Endothelial cell (in vitro differentiated cells): ENCODE results near the gene HIRIP3. TPM values are rescaled to one million over a fixed set of nuclear protein-coding genes. Genes with fewer than 3 reads are reported as not detected.

Experiments
- DNase-seq: peaks from one replicate; pipeline ENCODE4 v3.0.0; 2021; ENCODE audit warnings: low spot score
- H3K27ac Mint-ChIP-seq: one replicate; pipeline ENCODE4 v1.8.0; 2021; ENCODE audit warnings: mixed read lengths, inconsistent platforms; ENCODE audit not compliant: unreplicated experiment
- H3K27me3 Mint-ChIP-seq: one replicate; pipeline ENCODE4 v1.8.0; 2021; ENCODE audit warnings: mild to moderate bottlenecking, moderate library complexity, mixed read lengths, inconsistent platforms; ENCODE audit not compliant: unreplicated experiment
- H3K36me3 Mint-ChIP-seq: one replicate; pipeline ENCODE4 v1.8.0; 2021; ENCODE audit warnings: mild to moderate bottlenecking, low read depth, mixed read lengths, inconsistent platforms; ENCODE audit not compliant: unreplicated experiment
- H3K4me1 Mint-ChIP-seq: one replicate; pipeline ENCODE4 v1.8.0; 2021; ENCODE audit warnings: mild to moderate bottlenecking, mixed read lengths, inconsistent platforms; ENCODE audit not compliant: unreplicated experiment
- H3K4me3 Mint-ChIP-seq: one replicate; pipeline ENCODE4 v1.8.0; 2021; ENCODE audit warnings: mild to moderate bottlenecking, mixed read lengths, inconsistent platforms; ENCODE audit not compliant: unreplicated experiment
- H3K9me3 Mint-ChIP-seq: one replicate; pipeline ENCODE4 v1.8.0; 2021; ENCODE audit warnings: mixed read lengths, inconsistent platforms; ENCODE audit not compliant: unreplicated experiment
- total RNA-seq: library from RNA; stranded (reverse); fragmentation: NEBNext Ultra II Directional; extraction: Animal tissue kit (Norgen Biotek cat#: 25700); gene quantifications from one replicate; pipeline ENCODE4 v1.2.1, GENCODE V29; 2021; ENCODE audit not compliant: unreplicated experiment
- TF ChIP-seq, protein P1 (sequence below): fragments of 200-600 bp; sonication (generic); IDR thresholded peaks from one replicate; pipeline ENCODE4 v1.5.0; 2021; ENCODE audit warnings: antibody characterized with exemption; ENCODE audit not compliant: unreplicated experiment

The HIRIP3 gene
- total RNA-seq, 1 donor from 2014 or later, result 5.2 TPM

DNA sequence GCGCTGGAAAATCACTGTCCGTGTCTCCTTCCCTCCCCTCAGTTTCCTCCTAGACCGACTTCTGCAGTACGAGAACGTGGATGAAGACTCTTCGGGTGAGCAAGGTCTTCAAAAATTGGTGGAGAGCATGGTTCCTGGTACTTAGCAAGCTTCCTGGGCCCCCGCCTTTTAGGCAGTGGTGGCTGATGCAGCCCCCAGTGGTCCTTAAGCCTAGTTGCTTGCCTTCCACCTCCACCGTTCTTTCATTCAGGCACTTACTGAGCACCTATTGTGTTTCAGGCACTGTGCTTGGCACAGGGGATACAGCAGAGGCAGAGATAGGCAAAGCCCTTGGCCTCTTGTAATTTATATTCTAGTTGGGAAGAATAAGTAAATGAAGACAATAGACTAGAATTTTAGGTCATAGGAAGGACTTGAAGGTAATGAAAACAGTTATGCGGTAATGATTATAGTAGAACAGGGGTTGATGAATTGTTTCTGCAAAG, 1.4 kb upstream of the HIRIP3 start:
- no peak for DNase-seq
- H3K36me3 Mint-ChIP-seq, result peaks cover 40% of the 10 kb centered on the region
- peaks cover 40% of the 10 kb centered on the region for H3K27me3 Mint-ChIP-seq
- H3K27ac Mint-ChIP-seq, result peak overlapping the region; percentile 74
- no peaks in the 10 kb centered on the region for H3K9me3 Mint-ChIP-seq
- H3K4me3 Mint-ChIP-seq, result peak overlapping the region; percentile 96
- peaks cover 53% of the 10 kb centered on the region for H3K4me1 Mint-ChIP-seq
- TF ChIP-seq, protein P1, sequence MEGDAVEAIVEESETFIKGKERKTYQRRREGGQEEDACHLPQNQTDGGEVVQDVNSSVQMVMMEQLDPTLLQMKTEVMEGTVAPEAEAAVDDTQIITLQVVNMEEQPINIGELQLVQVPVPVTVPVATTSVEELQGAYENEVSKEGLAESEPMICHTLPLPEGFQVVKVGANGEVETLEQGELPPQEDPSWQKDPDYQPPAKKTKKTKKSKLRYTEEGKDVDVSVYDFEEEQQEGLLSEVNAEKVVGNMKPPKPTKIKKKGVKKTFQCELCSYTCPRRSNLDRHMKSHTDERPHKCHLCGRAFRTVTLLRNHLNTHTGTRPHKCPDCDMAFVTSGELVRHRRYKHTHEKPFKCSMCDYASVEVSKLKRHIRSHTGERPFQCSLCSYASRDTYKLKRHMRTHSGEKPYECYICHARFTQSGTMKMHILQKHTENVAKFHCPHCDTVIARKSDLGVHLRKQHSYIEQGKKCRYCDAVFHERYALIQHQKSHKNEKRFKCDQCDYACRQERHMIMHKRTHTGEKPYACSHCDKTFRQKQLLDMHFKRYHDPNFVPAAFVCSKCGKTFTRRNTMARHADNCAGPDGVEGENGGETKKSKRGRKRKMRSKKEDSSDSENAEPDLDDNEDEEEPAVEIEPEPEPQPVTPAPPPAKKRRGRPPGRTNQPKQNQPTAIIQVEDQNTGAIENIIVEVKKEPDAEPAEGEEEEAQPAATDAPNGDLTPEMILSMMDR, result no peak

DNA sequence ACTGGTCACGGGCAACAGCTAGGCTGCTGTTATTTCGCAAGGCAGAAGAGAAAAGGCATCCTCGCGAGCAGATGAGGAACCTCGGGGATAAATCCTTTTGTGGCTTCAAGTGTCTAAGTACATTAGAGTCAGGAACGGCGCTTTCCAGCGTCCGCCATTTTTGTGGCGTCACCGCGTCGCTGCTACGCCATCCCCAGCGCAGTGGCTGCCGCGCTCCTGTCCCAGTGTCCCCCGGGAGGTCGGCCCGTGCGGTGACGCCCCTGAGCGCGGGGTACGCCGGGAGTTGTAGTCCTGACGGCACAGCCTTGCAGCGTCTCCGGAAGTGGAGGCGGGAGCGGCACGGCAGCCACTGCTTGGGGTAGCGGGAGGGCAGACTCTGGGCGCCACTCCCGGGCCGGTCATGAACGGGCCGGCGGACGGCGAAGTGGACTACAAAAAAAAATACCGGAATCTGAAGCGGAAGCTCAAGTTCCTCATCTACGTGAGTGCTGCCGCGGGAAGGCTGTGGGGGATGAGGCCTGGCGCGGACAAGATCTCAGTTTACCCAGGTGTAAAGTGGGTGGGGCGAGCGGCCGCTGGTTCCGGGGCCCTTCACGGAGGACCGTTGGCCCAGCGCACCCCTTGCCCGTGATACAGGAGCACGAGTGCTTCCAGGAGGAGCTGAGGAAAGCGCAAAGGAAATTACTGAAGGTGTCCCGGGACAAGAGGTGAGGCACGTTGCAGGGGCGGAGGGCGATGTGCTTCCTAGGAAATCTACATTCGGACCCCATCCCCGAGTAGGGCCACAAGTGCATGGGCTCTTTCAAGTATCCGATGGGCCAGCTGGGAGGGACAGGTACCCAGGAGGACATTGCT, 721 bp upstream of the HIRIP3 start, which contains the start of gene INO80E:
Gene INO80E, plus strand, starts transcription at position 331 of the 855 bp plus-strand sequence. Its CDS starts 70 bp downstream, at position 401.
- DNase-seq, result peak; percentile 96
- H3K27ac Mint-ChIP-seq, result peak within 1 kb of the TSS; percentile 74
- H3K27me3 Mint-ChIP-seq, result peaks cover 40% of the 10 kb centered on the region
- H3K36me3 Mint-ChIP-seq, result peaks cover 44% of the 10 kb centered on the region
- TF ChIP-seq, protein P1, result no peak
- peaks cover 53% of the 10 kb centered on the region for H3K4me1 Mint-ChIP-seq
- H3K9me3 Mint-ChIP-seq, result no peaks in the 10 kb centered on the region
- H3K4me3 Mint-ChIP-seq, result peak within 1 kb of the TSS; percentile 96

DNA sequence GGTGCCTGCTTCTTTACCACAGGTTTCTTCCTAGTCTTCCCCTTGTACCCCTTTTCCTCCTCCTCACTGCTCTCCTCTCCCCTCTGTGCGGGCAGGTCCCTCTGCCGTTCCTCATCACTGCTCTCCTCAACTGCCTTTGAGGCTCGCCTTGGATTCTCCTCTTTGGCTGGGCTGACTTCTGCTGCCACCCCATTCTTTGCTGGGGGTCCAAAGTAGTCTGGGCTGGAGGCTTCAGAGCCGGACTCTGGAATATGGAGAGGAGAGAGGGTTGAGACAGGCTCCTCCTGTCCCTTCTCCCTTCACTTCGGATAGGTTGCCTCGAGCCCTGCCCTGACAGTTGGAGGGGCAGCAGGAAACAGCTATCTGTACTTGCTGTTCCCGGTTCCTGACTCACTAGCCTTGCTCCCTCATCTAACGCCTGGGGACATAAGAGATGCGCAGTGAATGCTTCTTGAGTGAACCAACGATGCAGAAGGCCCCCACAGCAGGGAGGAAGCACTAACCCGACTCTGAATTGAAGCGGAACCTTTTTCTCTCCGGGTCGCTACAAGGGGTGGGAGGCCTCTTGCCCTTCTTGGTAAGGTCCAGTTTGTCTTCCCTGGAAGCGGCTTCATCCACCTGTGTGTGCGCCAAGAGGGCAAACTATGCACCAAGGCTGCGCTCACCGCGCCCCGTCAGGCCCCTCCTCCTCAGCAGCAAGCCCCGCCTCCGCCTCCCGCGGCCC, 655 bp downstream of the HIRIP3 start:
- TF ChIP-seq, protein P1, result no peak
- Mint-ChIP-seq H3K4me3 (peak overlapping the region; percentile 96), H3K4me1 (peaks cover 57% of the 10 kb centered on the region), H3K27me3 (peaks cover 39% of the 10 kb centered on the region), H3K27ac (peak overlapping the region; percentile 81), H3K9me3 (no peaks in the 10 kb centered on the region), H3K36me3 (peaks cover 52% of the 10 kb centered on the region)
- DNase-seq, result no peak

DNA sequence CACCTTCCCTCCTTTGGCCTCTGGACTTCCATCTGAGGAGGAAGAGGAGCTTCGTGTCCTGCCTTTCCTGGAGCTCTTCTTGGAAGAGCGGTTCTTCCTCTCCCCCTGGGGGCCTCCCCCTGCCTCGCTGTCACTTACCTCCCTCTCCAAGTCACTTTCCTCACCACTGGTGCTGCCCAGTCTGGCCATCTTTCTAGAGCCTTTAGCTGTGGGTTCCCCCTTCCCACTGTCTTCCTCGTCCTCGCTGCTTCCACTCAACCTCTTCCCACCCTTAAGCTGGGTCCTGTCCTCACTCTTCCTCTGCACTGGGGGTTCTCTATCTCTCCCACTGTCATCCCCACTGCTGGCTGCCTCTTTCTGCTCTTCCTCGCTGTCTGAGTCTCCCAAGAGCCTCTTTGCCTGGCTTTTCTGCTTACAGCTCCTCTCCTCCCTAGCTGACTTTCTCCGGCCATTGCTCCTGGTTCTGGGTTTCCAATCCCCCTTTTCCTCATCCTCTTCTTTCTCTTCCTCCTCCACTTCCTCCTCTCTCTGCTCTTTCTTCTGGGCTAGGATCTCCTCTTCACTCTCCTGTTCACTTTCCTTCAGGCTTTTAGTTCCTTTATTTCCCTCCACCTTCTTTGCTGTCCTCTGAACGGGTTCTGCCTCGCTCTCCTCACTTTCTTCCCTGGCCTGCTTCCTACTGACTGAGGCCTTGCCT, 1.4 kb downstream of the HIRIP3 start:
- Mint-ChIP-seq H3K9me3 (no peaks in the 10 kb centered on the region), H3K27ac (peak overlapping the region; percentile 81), H3K4me1 (peaks cover 57% of the 10 kb centered on the region), H3K4me3 (peak overlapping the region; percentile 96), H3K36me3 (peaks cover 52% of the 10 kb centered on the region), H3K27me3 (peaks cover 39% of the 10 kb centered on the region)
- no peak for DNase-seq
- TF ChIP-seq, protein P1, result no peak
